GM18870 (cell line): Measurements from ENCODE around the gene HOXB8.

ENCODE experiments used
- ATAC-seq: cut with Tn5 transposase; IDR thresholded peaks from one replicate; pipeline ENCODE4 v1.9.1; 2021; ENCODE audit warnings: moderate library complexity; ENCODE audit not compliant: unreplicated experiment

HOXB8 gene

GRCh38 chr17:48610282-48611211 is 4.5 kb downstream of the HOXB8 start, which contains the start of gene HOXB7:
HOXB7 (minus strand) TSS chr17:48611017; CDS start chr17:48610918, 99 bp downstream.
- no peak for ATAC-seq

GRCh38 chr17:48609759-48610281 is 5.3 kb downstream of the HOXB8 start:
- ATAC-seq: no peak

- no peak for ATAC-seq
These were observed 6.1 kb downstream of the HOXB8 start for GRCh38 chr17:48609033-48609432.

- no peak for ATAC-seq
These were observed 6.6 kb downstream of the HOXB8 start for GRCh38 chr17:48608494-48608834.

- no peak for ATAC-seq
These were observed 8.0 kb downstream of the HOXB8 start for GRCh38 chr17:48606892-48607614.

GRCh38 chr17:48605991-48606891 is 8.9 kb downstream of the HOXB8 start:
- no peak for ATAC-seq

- no peak for ATAC-seq
These were observed 9.6 kb downstream of the HOXB8 start for GRCh38 chr17:48605409-48605919.

GRCh38 chr17:48604770-48605329 is 10.2 kb downstream of the HOXB8 start, which contains the start of gene HOXB6:
HOXB6 (minus strand) TSS chr17:48604986; CDS start chr17:48598150, 6,836 bp downstream.
- ATAC-seq: no peak

GRCh38 chr17:48603959-48604769 is 10.9 kb downstream of the HOXB8 start:
- no peak for ATAC-seq

GRCh38 chr17:48601539-48602425 is 13.3 kb downstream of the HOXB8 start:
- ATAC-seq: no peak

GRCh38 chr17:48601207-48601538 is 13.9 kb downstream of the HOXB8 start:
- no peak for ATAC-seq

GRCh38 chr17:48600244-48601098 is 14.6 kb downstream of the HOXB8 start:
- no peak for ATAC-seq

- no peak for ATAC-seq
These were observed 15.7 kb downstream of the HOXB8 start for GRCh38 chr17:48599354-48599753.

- no peak for ATAC-seq
These were observed 16.4 kb downstream of the HOXB8 start for GRCh38 chr17:48598736-48599135.

- ATAC-seq: no peak
These were observed 17.1 kb downstream of the HOXB8 start for GRCh38 chr17:48597778-48598631.

GRCh38 chr17:48597528-48597777 is 17.6 kb downstream of the HOXB8 start:
- ATAC-seq: no peak
